Kidney (tissue), 14 donors: ENCODE data around the gene SLX9. TPM values are rescaled to one million over a fixed set of nuclear protein-coding genes. Genes with fewer than 3 reads are reported as not detected.

Experiments
- DNase-seq, 5 donors: peaks; one replicate each; pipeline ENCODE4 v3.0.0-alpha.2; 2013 to 2020
- FAIRE-seq: peaks from 2 replicates; lab custom pipeline; 2012; peaks lifted over from hg19 to GRCh38; lab: Jason Lieb, UNC
- H3K27ac ChIP-seq, 2 donors: one replicate each; pipeline ENCODE4 v1.7.0; 2013; ENCODE audit warnings: low read depth in 2 of 2, low read length in 2 of 2, inconsistent platforms in 1 of 2
- H3K27me3 ChIP-seq: one replicate; pipeline ENCODE4 v1.7.1; 2013; ENCODE audit warnings: low read length, inconsistent platforms; ENCODE audit not compliant: control insufficient read depth, insufficient read depth
- H3K36me3 ChIP-seq, 3 donors: one replicate each; pipeline versions ENCODE4 v1.7.0 to v1.7.1; 2013; ENCODE audit warnings: low read length in 3 of 3, control low read depth in 1 of 3, inconsistent platforms in 1 of 3; ENCODE audit not compliant: insufficient read depth in 3 of 3, control insufficient read depth in 2 of 3
- H3K4me1 ChIP-seq, 3 donors: one replicate each; pipeline versions ENCODE4 v1.7.0 to v1.7.1; 2013; ENCODE audit warnings: low read length in 3 of 3, inconsistent platforms in 1 of 3, low read depth in 1 of 3; ENCODE audit not compliant: control insufficient read depth in 2 of 3, insufficient read depth in 2 of 3
- H3K4me3 ChIP-seq, 3 donors: one replicate each; pipeline versions ENCODE4 v1.7.0 to v1.8.1; 2013; ENCODE audit warnings: low read length in 3 of 3, control low read depth in 1 of 3, inconsistent platforms in 1 of 3
- H3K9ac ChIP-seq, 3 donors: one replicate each; pipeline versions ENCODE4 v1.7.0 to v1.7.1; 2013; ENCODE audit warnings: low read length in 3 of 3, control low read depth in 1 of 3, inconsistent platforms in 1 of 3
- H3K9me3 ChIP-seq, 3 donors: one replicate each; pipeline versions ENCODE4 v1.7.0 to v1.7.1; 2013; ENCODE audit warnings: low read length in 3 of 3, control low read depth in 1 of 3, inconsistent platforms in 1 of 3; ENCODE audit not compliant: control insufficient read depth in 2 of 3, insufficient read depth in 1 of 3
- intact Hi-C: fragments of 100-400 bp; cut with DNase I; formaldehyde crosslinking; loops from one replicate; pipeline ENCODE4 v1.11.1; 2022
- polyA plus RNA-seq: library from polyadenylated mRNA; stranded (reverse); fragments of 350-450 nt; fragmentation: Illumina TruSeq; extraction: RNeasy Lipid Tissue Mini Kit (QIAGEN cat#74804); gene quantifications from one replicate; pipeline ENCODE4 v1.2.3, GENCODE V29; 2014; ENCODE audit warnings: low read depth, low replicate concordance; ENCODE audit not compliant: insufficient read depth
- total RNA-seq: library from RNA; stranded (reverse); fragmentation: NEBNext Ultra II Directional; extraction: Animal tissue kit (Norgen Biotek cat#: 25700); gene quantifications from one replicate; pipeline ENCODE4 v1.2.1, GENCODE V29; 2021
- TF ChIP-seq, protein P1 (sequence below): IDR thresholded peaks from 3 replicates; pipeline ENCODE4 v1.5.1; 2012; ENCODE audit warnings: mild to moderate bottlenecking, moderate library complexity, borderline replicate concordance; ENCODE audit not compliant: insufficient read depth; ENCODE audit errors: extremely low read depth
- donor health status: control.
- donor health status: control.
- donor health status: control.
- donor health status: control.
- donor health status: control.
- donor health status: DM: yes; HTN: yes; CAD: no.
- donor health status: Normal renal cell carcinoma (clear cell type).

The SLX9 gene
- total and polyA plus RNA-seq, 2 donors from 2014 or later: 27.1 to 35.1 TPM

- intact Hi-C loops: no loop called here
- FAIRE-seq: no peak
- Histone ChIP-seq H3K4me3 (no peak overlapping the region), H3K9me3 (no peaks in the 10 kb centered on the region), H3K27ac (no peak overlapping the region), H3K9ac (no peak overlapping the region), H3K27me3 (no peaks in the 10 kb centered on the region), H3K36me3 (peaks cover 0 to 3% (median 2%) of the 10 kb centered on the region in 3 donors), H3K4me1 (peaks cover 0 to 9% (median 0%) of the 10 kb centered on the region in 3 donors)
- TF ChIP-seq, protein P1, sequence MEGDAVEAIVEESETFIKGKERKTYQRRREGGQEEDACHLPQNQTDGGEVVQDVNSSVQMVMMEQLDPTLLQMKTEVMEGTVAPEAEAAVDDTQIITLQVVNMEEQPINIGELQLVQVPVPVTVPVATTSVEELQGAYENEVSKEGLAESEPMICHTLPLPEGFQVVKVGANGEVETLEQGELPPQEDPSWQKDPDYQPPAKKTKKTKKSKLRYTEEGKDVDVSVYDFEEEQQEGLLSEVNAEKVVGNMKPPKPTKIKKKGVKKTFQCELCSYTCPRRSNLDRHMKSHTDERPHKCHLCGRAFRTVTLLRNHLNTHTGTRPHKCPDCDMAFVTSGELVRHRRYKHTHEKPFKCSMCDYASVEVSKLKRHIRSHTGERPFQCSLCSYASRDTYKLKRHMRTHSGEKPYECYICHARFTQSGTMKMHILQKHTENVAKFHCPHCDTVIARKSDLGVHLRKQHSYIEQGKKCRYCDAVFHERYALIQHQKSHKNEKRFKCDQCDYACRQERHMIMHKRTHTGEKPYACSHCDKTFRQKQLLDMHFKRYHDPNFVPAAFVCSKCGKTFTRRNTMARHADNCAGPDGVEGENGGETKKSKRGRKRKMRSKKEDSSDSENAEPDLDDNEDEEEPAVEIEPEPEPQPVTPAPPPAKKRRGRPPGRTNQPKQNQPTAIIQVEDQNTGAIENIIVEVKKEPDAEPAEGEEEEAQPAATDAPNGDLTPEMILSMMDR: no peak
- DNase-seq: peak in 2 of 5 donors; percentile 19 to 55
Measured at GRCh38 chr21:44902268-44903049, 37.4 kb upstream of the SLX9 start.

- Histone ChIP-seq H3K27ac (no peak overlapping the region), H3K27me3 (no peaks in the 10 kb centered on the region), H3K36me3 (peaks cover 0 to 3% (median 2%) of the 10 kb centered on the region in 3 donors), H3K4me3 (no peak overlapping the region), H3K4me1 (peaks cover 0 to 9% (median 0%) of the 10 kb centered on the region in 3 donors), H3K9ac (no peak overlapping the region), H3K9me3 (no peaks in the 10 kb centered on the region)
- FAIRE-seq (no peak), DNase-seq (peak in 2 of 5 donors; percentile 33 to 69)
- intact Hi-C loops: no loop called here
- TF ChIP-seq, protein P1: no peak
Measured at GRCh38 chr21:44903050-44903685, 36.7 kb upstream of the SLX9 start.

DNA sequence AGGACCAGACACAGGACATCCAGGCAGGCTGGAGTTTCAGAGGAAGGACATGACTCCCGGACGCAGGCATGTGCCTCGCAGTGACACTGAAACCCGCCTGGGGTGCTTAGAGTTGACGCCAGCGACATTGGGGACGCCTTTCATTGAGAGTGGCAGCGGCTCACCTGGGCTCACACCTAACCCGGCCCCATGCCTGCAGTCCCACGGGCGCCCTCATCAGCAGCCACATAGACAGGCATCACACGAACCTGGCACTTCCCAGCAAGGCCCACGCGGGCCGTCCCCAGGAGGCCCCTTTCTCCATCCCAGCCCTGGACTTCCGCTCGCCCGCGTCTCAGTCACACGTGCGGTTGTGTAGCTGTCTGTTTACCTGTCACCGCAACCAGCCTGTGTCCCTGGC lies 36.1 kb upstream of the SLX9 start:
- peak in 1 of 5 donors; percentile 62 for DNase-seq
- FAIRE-seq: no peak
- peaks cover 0 to 3% (median 2%) of the 10 kb centered on the region in 3 donors for H3K36me3 ChIP-seq
- TF ChIP-seq, protein P1: no peak
- H3K27ac ChIP-seq: no peak overlapping the region
- H3K9ac ChIP-seq: no peak overlapping the region
- peaks cover 0 to 9% (median 0%) of the 10 kb centered on the region in 3 donors for H3K4me1 ChIP-seq
- H3K9me3 ChIP-seq: no peaks in the 10 kb centered on the region
- intact Hi-C loops: no loop called here
- H3K4me3 ChIP-seq: no peak overlapping the region
- H3K27me3 ChIP-seq: no peaks in the 10 kb centered on the region
